NCI-H526 (cell line): ENCODE data around the gene TH.

Experiments
- DNase-seq, 2 experiments: peaks; one replicate each; lab custom pipeline; 2025; lab: John Stamatoyannopoulos, UW

Gene TH

DNA sequence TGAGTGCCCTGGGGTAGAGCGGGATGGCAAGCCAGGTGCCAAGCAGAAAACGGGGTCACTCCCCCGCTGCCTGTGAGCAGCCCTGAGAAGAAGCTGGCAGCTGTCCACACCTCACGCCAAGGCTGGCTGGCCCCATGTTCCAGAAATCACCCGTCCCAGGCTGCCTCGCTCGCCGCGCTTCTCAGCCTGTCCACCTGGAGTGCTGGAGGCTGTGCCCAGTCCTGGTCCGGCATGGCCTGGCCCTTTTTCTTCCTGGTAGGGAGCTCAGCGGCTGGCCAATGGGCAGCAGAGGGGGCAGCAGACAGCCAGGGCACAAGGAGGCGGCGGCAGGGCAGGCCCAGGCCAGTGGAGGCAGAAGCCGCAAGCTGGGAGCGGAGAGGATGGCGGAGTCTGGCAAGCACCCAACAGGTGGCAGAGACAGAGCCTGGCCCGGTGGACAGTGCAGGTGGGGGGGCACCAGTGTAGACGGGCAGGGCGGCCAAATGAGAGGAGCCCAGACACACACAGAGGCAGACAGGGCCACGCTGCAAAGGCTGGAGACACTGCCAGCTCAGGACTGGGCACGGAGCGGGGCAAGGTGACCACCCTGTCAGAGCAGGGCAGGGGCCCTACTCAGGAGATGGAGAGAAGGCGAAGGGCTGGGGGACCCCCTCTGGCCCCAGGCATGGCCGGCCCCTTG, 37.2 kb upstream of the TH start:
- DNase-seq: peak in 1 of 2 experiments; percentile 64

GRCh38 chr11:2207773-2208621, 36.4 kb upstream of the TH start:
- DNase-seq: no peak

DNA sequence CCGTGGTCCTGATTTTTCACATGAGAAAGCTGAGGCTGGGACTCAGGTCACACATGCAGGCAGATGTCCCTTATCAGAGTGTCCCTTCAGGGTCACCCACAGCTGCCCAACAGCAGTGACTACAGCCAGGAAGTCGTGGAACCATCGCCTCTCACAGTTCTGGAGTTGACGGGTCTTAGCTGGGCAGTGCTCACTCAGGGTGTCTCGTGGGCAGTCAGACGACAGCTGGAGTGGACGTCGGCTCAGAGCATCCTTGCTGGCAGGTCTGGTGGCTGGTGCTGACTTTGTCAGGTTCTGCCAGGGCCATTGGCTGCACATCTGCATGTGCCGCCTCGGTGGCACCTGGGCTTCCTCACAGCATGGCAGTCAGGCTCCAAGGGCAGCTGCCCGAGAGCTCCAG, 35.6 kb upstream of the TH start:
- no peak for DNase-seq

- DNase-seq: no peak
Observed at GRCh38 chr11:2205981-2206690, 34.5 kb upstream of the TH start.

GRCh38 chr11:2205214-2205720, 33.7 kb upstream of the TH start:
- DNase-seq: no peak

DNA sequence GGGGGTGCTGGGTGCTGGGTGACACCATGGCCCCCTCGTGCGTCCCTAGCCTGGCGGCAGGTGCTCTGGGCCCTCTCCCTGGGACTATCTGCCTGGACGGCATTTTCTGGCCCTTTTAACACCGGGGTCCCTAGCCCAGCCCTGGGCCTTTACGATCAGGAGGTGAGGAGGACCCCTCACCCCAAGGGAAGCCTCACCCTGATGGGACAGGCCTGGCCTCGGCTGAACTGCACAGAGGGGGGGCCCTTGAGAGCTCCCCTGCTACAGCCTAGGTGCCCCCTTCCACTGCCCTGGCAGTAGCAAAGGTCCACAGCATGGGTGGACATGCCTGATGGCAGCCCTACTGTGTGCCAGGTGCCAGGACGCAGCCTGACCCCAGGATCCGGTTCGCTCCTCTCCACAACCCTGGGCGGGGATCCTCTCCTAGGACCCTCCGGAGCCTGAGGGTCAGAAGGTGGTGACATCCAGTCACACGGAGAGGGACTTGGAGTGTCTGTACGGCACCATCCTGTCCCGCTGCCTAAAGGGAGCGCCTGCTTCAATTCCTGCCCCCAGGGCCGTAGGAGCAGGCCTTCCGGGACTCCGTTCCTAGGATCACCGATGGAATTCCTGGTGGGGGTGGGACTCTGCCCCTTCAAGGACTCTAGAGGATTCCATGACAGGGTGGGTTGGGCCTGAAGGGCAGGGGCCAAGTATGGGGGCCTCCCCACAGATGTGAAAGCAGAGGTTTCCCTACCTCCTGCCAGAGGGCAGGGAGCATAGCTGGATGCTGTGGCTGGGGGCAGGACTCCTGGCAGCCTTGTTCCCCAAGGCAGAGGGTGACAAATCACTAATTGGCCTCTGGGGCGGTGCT, 33.0 kb upstream of the TH start:
- DNase-seq: peak in 1 of 2 experiments; percentile 11

GRCh38 chr11:2203440-2204259, 32.0 kb upstream of the TH start:
- DNase-seq: no peak

- DNase-seq: no peak
Observed at GRCh38 chr11:2202900-2203439, 31.4 kb upstream of the TH start.

DNA sequence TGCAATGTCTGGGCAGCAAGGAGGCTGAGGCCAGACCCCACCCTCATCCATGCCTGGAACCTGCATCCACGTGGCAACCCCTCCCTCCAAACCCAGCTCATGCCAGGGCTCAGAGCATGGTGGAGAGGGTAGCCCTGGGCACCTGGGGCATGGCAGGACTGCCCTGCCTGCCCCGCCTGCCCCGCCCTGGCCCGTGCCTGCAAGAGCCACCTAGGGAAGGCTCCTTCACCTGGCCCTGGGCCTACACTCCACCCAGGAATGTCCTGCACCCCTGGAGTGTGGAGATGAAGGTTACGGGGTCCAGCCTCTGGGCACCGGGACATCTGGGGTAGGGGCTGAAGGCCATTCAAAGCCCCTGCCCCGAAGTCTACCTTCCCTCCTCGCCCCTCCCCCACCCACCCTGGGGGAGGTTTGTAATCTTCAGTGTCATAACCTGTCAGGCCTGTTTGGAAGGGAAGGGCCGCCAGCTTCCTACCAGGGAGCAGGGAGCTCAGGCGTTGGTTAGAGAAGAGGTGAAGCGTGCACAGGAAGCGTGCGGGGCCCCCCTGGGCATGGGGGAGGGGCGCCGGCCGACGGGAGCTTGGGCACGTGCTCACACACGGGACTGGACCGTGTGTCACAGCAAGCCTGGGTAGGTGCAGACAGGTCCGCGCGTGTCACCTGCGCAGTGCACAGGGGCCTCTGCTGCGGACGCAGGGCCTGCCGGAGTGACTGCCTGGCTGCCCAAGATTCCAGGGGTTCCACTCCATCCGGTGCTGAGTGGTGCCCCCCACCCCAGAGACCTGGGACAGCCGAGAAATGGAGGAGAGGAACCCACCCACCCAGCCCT, 30.7 kb upstream of the TH start:
- peak; percentile 90 to 97 for DNase-seq

GRCh38 chr11:2201542-2201941, 29.9 kb upstream of the TH start:
- DNase-seq: no peak

GRCh38 chr11:2200957-2201519, 29.4 kb upstream of the TH start:
- DNase-seq: no peak

- DNase-seq: no peak
Observed at GRCh38 chr11:2200536-2200935, 28.9 kb upstream of the TH start.

GRCh38 chr11:2199466-2200341, 28.1 kb upstream of the TH start:
- no peak for DNase-seq

DNA sequence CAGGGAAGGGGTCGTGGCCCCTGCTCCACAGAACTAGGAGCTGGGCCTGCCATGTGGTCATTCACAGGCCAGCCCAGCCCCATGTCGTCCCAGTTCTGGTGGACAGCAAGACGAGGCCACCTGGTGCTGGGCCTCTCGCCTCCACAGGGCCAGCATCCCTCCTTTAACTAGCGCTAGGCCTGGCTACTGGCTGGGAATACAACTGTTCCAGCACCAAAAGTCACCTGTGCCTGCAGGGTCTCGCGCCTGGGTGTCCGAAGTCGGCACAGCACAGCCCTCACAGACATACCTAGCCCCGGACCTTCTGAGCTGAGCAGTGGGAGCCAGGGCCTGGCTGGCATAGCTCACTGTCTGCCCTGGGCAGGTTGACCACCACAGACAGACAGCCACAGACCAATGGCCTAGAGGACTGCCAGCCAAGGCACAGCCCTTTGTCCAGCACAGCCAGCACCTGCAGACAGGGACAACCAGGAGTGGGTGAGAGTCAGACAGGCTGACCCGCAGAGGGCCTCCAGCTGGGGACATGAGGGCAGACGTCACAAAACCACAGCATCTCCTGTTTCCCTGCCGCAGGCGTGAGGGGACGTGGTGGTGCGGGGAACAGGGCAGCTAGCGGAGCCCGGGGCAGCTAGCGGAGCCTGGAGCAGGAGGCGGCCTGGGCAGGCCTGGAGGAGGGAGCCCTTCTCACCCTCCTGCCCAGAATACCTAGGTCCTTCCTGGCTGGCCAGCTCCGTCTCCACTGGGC, 27.2 kb upstream of the TH start:
- peak in 1 of 2 experiments; percentile 48 for DNase-seq

DNA sequence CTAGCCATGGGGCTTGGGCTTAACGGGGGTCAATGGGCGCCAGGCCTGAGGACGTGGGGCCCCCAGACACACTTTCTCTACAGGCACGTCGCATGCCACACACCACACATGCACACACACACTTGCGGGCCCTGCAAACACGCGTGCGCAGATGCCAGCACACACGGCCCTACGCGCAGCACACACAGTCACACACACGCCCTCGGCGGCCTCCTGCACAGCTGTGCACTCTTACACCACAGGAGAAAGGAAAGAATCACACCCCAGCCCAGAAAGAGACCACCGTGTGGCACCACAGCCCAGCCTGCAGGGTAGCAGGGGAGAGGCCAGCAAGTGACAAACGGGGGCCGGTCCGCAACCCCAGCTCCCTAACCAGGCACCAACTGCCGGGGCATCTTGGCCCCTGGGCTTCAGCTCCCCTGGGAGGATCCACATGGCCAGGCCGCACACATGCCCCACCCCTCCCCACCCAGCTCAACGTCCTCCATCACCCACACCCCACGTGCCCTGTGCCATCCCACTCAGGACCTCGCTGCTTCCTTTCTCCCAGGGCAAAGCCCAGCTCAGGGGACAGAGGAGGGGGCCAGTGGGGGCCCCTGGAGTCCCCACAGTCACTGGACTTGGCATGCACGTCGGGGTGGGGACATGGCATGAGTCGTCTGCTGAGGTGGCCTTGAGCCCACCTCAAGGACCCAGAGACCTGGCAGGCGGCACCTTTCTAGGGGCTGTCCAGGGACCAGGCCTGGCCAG, 26.3 kb upstream of the TH start:
- DNase-seq: peak; percentile 35 to 73

DNA sequence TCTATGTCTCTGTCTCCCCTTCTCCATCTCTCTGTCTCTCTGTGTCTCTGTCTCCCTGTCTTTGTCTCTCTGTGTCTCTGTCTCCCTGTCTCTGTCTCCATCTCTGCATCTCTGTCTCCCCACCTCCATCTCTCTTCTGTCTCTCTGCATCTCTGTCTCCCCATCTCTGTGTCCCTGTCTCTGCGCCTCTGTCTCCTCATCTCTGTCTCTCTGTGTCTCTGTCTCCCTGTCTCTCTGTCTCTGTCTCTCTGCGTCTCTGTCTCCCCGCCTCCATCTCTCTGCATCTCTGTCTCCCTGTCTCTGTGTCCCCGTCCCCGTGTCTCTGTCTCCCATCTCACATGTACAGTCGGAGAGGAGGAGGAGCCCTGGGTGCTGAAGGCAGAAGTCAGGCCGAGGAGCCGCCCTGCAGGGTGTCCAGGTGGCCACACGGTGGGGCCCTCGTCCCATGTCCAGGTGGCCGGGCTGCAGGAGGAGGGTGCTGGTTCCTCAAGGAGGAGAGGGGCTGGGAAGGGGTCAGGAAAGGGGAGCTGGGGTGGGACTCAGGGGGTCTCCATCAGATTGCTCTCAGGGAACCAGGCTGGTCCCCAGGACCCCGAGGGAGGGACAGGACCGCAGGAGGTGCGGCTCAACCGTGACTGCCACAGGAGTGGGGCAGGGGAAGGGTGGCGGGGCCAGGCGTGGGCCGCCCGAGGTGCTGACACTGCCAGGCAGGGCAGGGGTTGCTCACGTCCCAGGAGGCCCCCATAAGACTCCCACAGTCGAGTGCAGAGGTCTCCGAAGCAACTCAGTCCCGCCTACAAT, 25.6 kb upstream of the TH start:
- peak; percentile 81 to 97 for DNase-seq
